Neural cell (in vitro differentiated cells): Measurements from ENCODE around the gene SFMBT2. TPM values are rescaled to one million over a fixed set of nuclear protein-coding genes. Genes with fewer than 3 reads are reported as not detected.
A peak's percentile ranks its signal among the peaks of the same experiment; 100 is the strongest.

Source experiments
- H2AFZ ChIP-seq: fragments of 200-600, 300-800 bp; sonication (generic), shearing (Covaris generic); 2 replicates; pipeline ENCODE4 v1.6.0; 2014; ENCODE audit warnings: low read depth, mild to moderate bottlenecking, antibody characterized with exemption, low read length, moderate library complexity
- H3F3A ChIP-seq: fragments of 200-600 bp; shearing (Covaris generic); 2 replicates; pipeline ENCODE4 v1.6.1; 2016; ENCODE audit warnings: mild to moderate bottlenecking, moderate library complexity, mixed read lengths, antibody characterized with exemption, low read length; ENCODE audit not compliant: insufficient read depth, poor library complexity, severe bottlenecking
- H3K27ac ChIP-seq: fragments of 200-600, 300-800 bp; sonication (generic), shearing (Covaris generic); 2 replicates; pipeline ENCODE4 v1.5.1; 2014; ENCODE audit warnings: mild to moderate bottlenecking, low read length, moderate library complexity
- H3K27me3 ChIP-seq: fragments of 300-800, 200-600 bp; sonication (generic), shearing (Covaris generic); 2 replicates; pipeline ENCODE4 v1.6.0; 2014; ENCODE audit warnings: mild to moderate bottlenecking, low read depth, low read length, moderate library complexity; ENCODE audit not compliant: insufficient read depth
- H3K36me3 ChIP-seq: fragments of 300-800, 200-600 bp; sonication (generic), shearing (Covaris generic); 2 replicates; pipeline ENCODE4 v1.5.1; 2014; ENCODE audit warnings: mild to moderate bottlenecking, antibody characterized with exemption, low read length, moderate library complexity; ENCODE audit not compliant: insufficient read depth
- H3K4me2 ChIP-seq: fragments of 300-800, 200-600 bp; sonication (generic), shearing (Covaris generic); 2 replicates; pipeline ENCODE4 v1.6.0; 2014; ENCODE audit warnings: mild to moderate bottlenecking, low read length
- H3K4me3 ChIP-seq: fragments of 300-800, 200-600 bp; sonication (generic), shearing (Covaris generic); 2 replicates; pipeline ENCODE4 v1.5.1; 2014; ENCODE audit warnings: mild to moderate bottlenecking, low read length, moderate library complexity
- H3K79me2 ChIP-seq: fragments of 200-600 bp; shearing (Covaris generic); replicated peaks from 2 replicates; pipeline ENCODE4 v1.6.0; 2014; ENCODE audit warnings: mild to moderate bottlenecking, low read length, moderate library complexity; ENCODE audit not compliant: insufficient read depth
- H3K9ac ChIP-seq: fragments of 300-800, 200-600 bp; sonication (generic), shearing (Covaris generic); 2 replicates; pipeline ENCODE4 v1.6.1; 2016; ENCODE audit warnings: mild to moderate bottlenecking, low read length, mixed read lengths
- H3K9me2 ChIP-seq: fragments of 200-600 bp; shearing (Covaris generic); 2 replicates; pipeline ENCODE4 v1.6.1; 2016; ENCODE audit warnings: mild to moderate bottlenecking, low read length, mixed read lengths; ENCODE audit not compliant: insufficient read depth
- H3K9me3 ChIP-seq: fragments of 200-600, 300-800 bp; sonication (generic), shearing (Covaris generic); 2 replicates; pipeline ENCODE4 v1.6.1; 2016; ENCODE audit warnings: mild to moderate bottlenecking, mixed run types, low read length, moderate library complexity, mixed read lengths
- H4K20me1 ChIP-seq: fragments of 200-600 bp; shearing (Covaris generic); 2 replicates; pipeline ENCODE4 v1.6.1; 2016; ENCODE audit warnings: mild to moderate bottlenecking, mixed run types; ENCODE audit not compliant: insufficient read depth
- CTCF ChIP-seq: fragments of 450-650 bp; IDR thresholded peaks from 2 replicates; pipeline ENCODE4 v1.5.1; 2014; ENCODE audit warnings: antibody characterized with exemption, mild to moderate bottlenecking, moderate library complexity; ENCODE audit not compliant: poor library complexity, severe bottlenecking
- EP300 ChIP-seq: fragments of 450-650 bp; conservative IDR thresholded peaks from 2 replicates; pipeline ENCODE4 v1.6.1; 2014; ENCODE audit warnings: antibody characterized with exemption, mild to moderate bottlenecking, moderate library complexity; ENCODE audit not compliant: poor library complexity, severe bottlenecking
- EZH2 ChIP-seq: fragments of 200-600, 300-800 bp; shearing (Covaris generic), sonication (generic); IDR thresholded peaks from 2 replicates; pipeline ENCODE4 v1.6.1; 2014; ENCODE audit warnings: antibody characterized with exemption, low read length, borderline replicate concordance, mild to moderate bottlenecking; ENCODE audit not compliant: insufficient read depth, poor library complexity, severe bottlenecking
- MXI1 ChIP-seq: fragments of 450-650 bp; conservative IDR thresholded peaks from 2 replicates; pipeline ENCODE4 v1.6.1; 2014; ENCODE audit warnings: antibody characterized with exemption, mild to moderate bottlenecking; ENCODE audit not compliant: poor library complexity, severe bottlenecking
- POLR2AphosphoS5 ChIP-seq: IDR thresholded peaks from 2 replicates; pipeline ENCODE4 v1.6.1; 2012
- RAD21 ChIP-seq: fragments of 450-650 bp; conservative IDR thresholded peaks from 2 replicates; pipeline ENCODE4 v1.6.1; 2014; ENCODE audit warnings: antibody characterized with exemption, mild to moderate bottlenecking, moderate library complexity
- SMC3 ChIP-seq: fragments of 450-650 bp; conservative IDR thresholded peaks from 2 replicates; pipeline ENCODE4 v1.6.1; 2014; ENCODE audit warnings: antibody characterized with exemption, mild to moderate bottlenecking, moderate library complexity; ENCODE audit not compliant: poor library complexity
- TAF1 ChIP-seq: IDR thresholded peaks from 2 replicates; pipeline ENCODE4 v1.6.1; 2012; ENCODE audit warnings: low read depth
- polyA plus RNA-seq: library from polyadenylated mRNA; depleted of rRNA; stranded (reverse); fragments of >200 nt; gene quantifications from 2 replicates; pipeline ENCODE4 v1.2.3, GENCODE V29; 2014
- TF ChIP-seq, protein P1 (sequence below): IDR thresholded peaks from 2 replicates; pipeline ENCODE4 v1.6.1; 2012; ENCODE audit warnings: borderline replicate concordance

The SFMBT2 gene
- polyA plus RNA-seq, 1 donor from 2014 or later = 1.3 TPM

DNA sequence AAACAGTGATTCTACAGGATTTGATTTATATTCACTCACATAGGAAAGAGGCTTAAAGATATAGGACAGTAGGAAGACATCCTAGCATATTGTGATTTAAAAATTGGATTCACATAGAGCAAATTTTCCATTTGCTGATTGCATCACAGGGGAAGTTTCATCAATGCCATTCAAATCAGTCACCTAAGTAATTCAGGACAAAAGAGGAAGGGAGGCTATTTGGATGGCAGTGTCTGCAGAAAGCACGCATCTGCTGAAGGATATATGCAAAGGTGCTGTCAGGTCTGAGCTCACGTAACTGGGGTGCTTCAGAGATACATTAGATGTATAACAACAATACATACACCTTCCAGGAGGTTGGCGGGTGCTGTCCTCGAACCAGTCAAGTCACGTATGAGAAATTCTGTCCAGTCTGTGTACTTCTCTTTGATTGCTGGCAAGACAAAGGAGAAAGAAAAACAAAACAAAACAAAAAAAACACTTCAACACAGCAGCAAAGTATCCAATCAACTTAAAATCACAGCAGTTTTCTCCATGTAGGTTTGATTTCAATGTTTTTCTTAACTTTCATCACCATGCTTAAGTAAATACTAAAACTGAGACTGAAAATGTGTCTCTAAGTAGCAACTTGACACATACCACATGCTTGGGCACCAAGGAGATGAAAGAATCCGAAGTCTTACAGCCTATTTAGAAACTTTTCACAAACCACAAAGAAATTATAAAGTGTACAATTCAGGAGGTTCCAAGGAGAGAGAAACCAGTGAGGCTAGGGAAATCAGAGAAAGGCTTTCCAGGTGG is 125.1 kb downstream of the SFMBT2 start:
- Histone ChIP-seq H3K4me3 (no peak overlapping the region), H2AFZ (no peak overlapping the region), H3K79me2 (no peaks in the 10 kb centered on the region), H4K20me1 (no peaks in the 10 kb centered on the region), H3K9ac (no peak overlapping the region), H3K36me3 (no peaks in the 10 kb centered on the region), H3K27ac (no peak overlapping the region), H3K9me2 (no peaks in the 10 kb centered on the region), H3F3A (no peaks in the 10 kb centered on the region), H3K4me2 (no peak overlapping the region), H3K9me3 (no peaks in the 10 kb centered on the region), H3K27me3 (no peaks in the 10 kb centered on the region)
- TF ChIP-seq EP300 (peak; percentile 70), MXI1 (no peak)

DNA sequence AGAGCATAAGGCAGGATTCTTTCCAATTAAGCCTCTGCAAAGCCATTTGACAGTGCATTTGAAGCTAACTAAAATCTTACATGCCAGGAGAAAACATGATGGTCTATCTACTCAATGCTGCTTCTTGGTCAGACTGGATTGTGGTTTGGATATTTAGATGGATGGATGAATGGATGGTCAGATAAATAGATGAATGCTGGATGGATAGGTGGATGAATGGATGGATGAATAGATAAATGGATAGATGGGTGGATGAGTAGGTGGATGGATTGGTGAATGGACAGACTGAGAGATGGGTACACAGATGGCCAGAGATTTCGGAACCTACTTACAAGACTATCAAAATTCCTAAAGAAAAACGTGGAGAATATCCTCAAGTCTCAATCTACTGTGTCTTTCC is 127.6 kb downstream of the SFMBT2 start:
- Histone ChIP-seq H3K27ac (no peak overlapping the region), H3K27me3 (no peaks in the 10 kb centered on the region), H3F3A (no peaks in the 10 kb centered on the region), H3K79me2 (no peaks in the 10 kb centered on the region), H3K9me2 (no peaks in the 10 kb centered on the region), H3K4me3 (no peak overlapping the region), H3K4me2 (no peak overlapping the region), H3K9ac (no peak overlapping the region), H3K36me3 (no peaks in the 10 kb centered on the region), H2AFZ (no peak overlapping the region), H3K9me3 (no peaks in the 10 kb centered on the region), H4K20me1 (no peaks in the 10 kb centered on the region)
- no peak for TF ChIP-seq POLR2AphosphoS5
- no peak for TF ChIP-seq RAD21
- no peak for TF ChIP-seq SMC3
- TF ChIP-seq EP300 = no peak
- no peak for TF ChIP-seq MXI1
- TF ChIP-seq, protein P1, sequence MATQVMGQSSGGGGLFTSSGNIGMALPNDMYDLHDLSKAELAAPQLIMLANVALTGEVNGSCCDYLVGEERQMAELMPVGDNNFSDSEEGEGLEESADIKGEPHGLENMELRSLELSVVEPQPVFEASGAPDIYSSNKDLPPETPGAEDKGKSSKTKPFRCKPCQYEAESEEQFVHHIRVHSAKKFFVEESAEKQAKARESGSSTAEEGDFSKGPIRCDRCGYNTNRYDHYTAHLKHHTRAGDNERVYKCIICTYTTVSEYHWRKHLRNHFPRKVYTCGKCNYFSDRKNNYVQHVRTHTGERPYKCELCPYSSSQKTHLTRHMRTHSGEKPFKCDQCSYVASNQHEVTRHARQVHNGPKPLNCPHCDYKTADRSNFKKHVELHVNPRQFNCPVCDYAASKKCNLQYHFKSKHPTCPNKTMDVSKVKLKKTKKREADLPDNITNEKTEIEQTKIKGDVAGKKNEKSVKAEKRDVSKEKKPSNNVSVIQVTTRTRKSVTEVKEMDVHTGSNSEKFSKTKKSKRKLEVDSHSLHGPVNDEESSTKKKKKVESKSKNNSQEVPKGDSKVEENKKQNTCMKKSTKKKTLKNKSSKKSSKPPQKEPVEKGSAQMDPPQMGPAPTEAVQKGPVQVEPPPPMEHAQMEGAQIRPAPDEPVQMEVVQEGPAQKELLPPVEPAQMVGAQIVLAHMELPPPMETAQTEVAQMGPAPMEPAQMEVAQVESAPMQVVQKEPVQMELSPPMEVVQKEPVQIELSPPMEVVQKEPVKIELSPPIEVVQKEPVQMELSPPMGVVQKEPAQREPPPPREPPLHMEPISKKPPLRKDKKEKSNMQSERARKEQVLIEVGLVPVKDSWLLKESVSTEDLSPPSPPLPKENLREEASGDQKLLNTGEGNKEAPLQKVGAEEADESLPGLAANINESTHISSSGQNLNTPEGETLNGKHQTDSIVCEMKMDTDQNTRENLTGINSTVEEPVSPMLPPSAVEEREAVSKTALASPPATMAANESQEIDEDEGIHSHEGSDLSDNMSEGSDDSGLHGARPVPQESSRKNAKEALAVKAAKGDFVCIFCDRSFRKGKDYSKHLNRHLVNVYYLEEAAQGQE = no peak
- no peak for TF ChIP-seq CTCF
- no peak for TF ChIP-seq TAF1
- TF ChIP-seq EZH2 = no peak
